Measurements from ENCODE around the gene B4GALNT3. TPM values are rescaled to one million over a fixed set of nuclear protein-coding genes. Genes with fewer than 3 reads are reported as not detected.

Gene B4GALNT3
- total RNA-seq, 1 donor = 0.09 TPM

GRCh38 chr12:449203-449602 lies 10.5 kb upstream of the B4GALNT3 start:
- no peak for DNase-seq (ENCODE audit: low read depth)
- TF ChIP-seq, protein P1, sequence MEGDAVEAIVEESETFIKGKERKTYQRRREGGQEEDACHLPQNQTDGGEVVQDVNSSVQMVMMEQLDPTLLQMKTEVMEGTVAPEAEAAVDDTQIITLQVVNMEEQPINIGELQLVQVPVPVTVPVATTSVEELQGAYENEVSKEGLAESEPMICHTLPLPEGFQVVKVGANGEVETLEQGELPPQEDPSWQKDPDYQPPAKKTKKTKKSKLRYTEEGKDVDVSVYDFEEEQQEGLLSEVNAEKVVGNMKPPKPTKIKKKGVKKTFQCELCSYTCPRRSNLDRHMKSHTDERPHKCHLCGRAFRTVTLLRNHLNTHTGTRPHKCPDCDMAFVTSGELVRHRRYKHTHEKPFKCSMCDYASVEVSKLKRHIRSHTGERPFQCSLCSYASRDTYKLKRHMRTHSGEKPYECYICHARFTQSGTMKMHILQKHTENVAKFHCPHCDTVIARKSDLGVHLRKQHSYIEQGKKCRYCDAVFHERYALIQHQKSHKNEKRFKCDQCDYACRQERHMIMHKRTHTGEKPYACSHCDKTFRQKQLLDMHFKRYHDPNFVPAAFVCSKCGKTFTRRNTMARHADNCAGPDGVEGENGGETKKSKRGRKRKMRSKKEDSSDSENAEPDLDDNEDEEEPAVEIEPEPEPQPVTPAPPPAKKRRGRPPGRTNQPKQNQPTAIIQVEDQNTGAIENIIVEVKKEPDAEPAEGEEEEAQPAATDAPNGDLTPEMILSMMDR (IDR thresholded peaks at IDR 0.05; ENCODE audit: insufficient read depth, low read length) = no peak
- no peak overlapping the region for H3K4me3 ChIP-seq (ENCODE audit: low read depth, low read length)

DNA sequence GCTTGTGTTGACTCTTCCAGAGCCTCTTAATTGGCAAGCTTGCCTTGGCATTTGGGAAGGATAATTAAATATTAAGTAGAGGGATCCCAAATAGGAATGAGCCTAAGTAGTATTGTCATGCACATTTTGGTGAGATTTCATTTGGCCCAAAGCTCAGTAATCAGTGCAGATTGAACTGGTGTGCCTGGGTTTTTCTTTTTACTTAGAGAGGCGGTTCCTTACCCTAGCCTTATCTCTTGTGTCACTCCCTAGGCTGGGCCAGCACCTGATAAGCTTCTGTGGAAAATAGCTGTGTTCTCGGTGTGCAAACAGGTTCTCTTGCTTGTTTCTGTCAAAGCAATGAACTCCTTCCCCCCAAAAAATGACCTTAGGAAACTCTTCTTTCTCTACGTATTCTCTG lies 9.3 kb upstream of the B4GALNT3 start:
- DNase-seq (ENCODE audit: low read depth) = no peak
- no peak overlapping the region for H3K4me3 ChIP-seq (ENCODE audit: low read depth, low read length)

DNA sequence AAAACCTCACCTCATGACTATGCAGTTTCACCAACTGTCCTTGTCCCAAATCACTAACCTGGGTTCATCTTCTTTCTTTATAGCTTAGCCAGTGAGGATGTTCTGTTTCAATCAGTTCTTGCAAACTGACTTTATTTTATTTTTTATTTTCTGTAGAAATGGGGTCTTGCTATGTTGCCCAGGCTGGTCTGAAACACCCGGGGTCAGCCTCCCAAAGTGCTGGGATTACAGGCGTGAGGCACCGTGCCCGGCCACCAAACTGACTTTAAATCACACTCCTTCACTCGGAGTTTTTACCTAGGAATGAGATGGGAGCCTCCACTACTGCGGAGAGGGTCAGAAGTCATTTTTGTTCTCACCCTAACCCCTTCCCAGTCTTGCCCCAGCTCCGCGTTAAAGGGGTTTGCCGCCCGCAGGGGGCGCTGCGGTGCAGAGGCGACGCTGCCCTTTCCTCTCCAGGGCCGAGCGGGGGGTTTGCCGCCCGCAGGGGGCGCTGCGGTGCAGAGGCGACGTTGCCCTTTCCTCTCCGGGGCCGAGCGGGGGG lies 7.0 kb upstream of the B4GALNT3 start:
- DNase-seq (ENCODE audit: low read depth) = no peak
- H3K4me3 ChIP-seq (ENCODE audit: low read depth, low read length) = no peak overlapping the region
- TF ChIP-seq, protein P1 (IDR thresholded peaks at IDR 0.05; ENCODE audit: insufficient read depth, low read length) = peak; percentile 47

More for the DNA sequence above, 9.3 kb upstream of the B4GALNT3 start:
- TF ChIP-seq, protein P1 (IDR thresholded peaks at IDR 0.05; ENCODE audit: insufficient read depth, low read length) = no peak

DNA sequence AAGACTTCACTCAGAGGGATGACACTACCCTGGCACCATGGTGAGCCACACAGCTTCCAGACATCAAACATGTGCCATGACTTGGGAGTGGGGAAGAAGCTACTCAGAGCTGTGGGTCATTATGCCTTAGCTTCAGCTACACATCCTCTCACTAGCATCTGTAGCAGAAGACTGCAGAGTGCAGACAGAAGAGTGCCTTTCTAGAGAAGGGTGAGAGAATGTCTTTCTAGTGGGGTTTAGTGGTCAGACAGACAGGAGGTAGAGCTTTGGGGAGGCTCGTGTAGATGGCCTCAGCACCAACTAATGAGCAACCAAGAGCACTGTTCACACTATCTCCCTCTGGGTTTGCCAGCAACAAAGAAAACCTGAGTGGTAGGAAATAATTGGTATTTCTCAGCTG lies 4.9 kb upstream of the B4GALNT3 start:
- no peak for DNase-seq (ENCODE audit: low read depth)
- TF ChIP-seq, protein P1 (IDR thresholded peaks at IDR 0.05; ENCODE audit: insufficient read depth, low read length) = no peak
- no peak overlapping the region for H3K4me3 ChIP-seq (ENCODE audit: low read depth, low read length)

DNA sequence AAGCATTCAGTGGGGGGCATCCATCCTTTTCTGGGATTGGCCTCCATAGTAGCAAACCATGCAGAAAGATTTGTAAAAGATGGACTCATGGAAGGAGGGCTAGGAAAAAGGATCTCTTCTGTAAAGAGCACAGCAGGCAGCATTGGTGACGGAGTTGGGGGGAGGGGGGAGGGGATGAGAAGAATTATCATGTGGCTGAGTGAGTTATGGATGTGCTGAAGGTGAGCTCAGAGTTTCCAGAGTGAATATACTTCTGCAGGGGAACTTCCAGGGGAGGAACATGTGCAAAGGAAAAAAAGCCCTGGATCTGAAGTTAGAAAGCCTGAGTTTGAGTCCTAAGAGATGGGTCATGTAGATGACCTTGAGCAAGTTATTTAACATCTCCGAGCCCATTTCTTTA lies 3.9 kb upstream of the B4GALNT3 start:
- H3K4me3 ChIP-seq (ENCODE audit: low read depth, low read length) = no peak overlapping the region
- TF ChIP-seq, protein P1 (IDR thresholded peaks at IDR 0.05; ENCODE audit: insufficient read depth, low read length) = no peak
- no peak for DNase-seq (ENCODE audit: low read depth)

GRCh38 chr12:457676-458075 lies 2.1 kb upstream of the B4GALNT3 start:
- no peak overlapping the region for H3K4me3 ChIP-seq (ENCODE audit: low read depth, low read length)
- TF ChIP-seq, protein P1 (IDR thresholded peaks at IDR 0.05; ENCODE audit: insufficient read depth, low read length) = no peak
- no peak for DNase-seq (ENCODE audit: low read depth)

DNA sequence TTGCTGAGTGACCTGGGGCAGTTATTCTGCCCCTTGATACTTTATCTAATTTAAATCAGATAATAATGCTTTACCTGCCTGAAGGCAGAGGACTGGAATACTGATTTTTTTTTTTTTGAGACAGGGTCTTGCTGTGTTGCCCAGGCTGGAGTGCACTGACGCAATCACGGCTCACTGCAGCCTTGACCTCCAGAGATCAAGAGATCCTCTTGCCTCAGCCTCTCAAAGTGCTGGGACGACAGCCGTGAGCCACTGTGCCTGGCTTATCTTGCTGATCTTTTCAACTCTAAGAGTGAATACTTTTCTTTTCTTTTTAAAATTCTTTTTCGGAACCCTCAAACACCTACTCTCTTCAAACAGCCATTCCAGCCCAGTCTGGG lies 699 bp upstream of the B4GALNT3 start:
- TF ChIP-seq, protein P1 (IDR thresholded peaks at IDR 0.05; ENCODE audit: insufficient read depth, low read length) = no peak
- no peak for DNase-seq (ENCODE audit: low read depth)
- no peak overlapping the region for H3K4me3 ChIP-seq (ENCODE audit: low read depth, low read length)
